ENCODE results near the gene ACSS1.

- TF ChIP-seq, protein P1, sequence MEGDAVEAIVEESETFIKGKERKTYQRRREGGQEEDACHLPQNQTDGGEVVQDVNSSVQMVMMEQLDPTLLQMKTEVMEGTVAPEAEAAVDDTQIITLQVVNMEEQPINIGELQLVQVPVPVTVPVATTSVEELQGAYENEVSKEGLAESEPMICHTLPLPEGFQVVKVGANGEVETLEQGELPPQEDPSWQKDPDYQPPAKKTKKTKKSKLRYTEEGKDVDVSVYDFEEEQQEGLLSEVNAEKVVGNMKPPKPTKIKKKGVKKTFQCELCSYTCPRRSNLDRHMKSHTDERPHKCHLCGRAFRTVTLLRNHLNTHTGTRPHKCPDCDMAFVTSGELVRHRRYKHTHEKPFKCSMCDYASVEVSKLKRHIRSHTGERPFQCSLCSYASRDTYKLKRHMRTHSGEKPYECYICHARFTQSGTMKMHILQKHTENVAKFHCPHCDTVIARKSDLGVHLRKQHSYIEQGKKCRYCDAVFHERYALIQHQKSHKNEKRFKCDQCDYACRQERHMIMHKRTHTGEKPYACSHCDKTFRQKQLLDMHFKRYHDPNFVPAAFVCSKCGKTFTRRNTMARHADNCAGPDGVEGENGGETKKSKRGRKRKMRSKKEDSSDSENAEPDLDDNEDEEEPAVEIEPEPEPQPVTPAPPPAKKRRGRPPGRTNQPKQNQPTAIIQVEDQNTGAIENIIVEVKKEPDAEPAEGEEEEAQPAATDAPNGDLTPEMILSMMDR (IDR thresholded peaks at IDR 0.05; ENCODE audit: insufficient read depth, low read length), result no peak
- no peak for TF ChIP-seq POLR2AphosphoS5 (IDR thresholded peaks at IDR 0.05; ENCODE audit: low read depth)
These were observed 52.3 kb downstream of the ACSS1 start for GRCh38 chr20:25005661-25006060.
